Right renal pelvis (tissue), 4 donors: ENCODE data around the gene PRDM16. TPM values are rescaled to one million over a fixed set of nuclear protein-coding genes. Genes with fewer than 3 reads are reported as not detected.

Experiments used
- DNase-seq, 4 donors: peaks; one replicate each; pipeline ENCODE4 v3.0.0-alpha.2; 2013; ENCODE audit warnings: low read depth in 4 of 4, low spot score in 3 of 4, missing footprints in 1 of 4
- polyA plus RNA-seq, 4 donors: library from polyadenylated mRNA; unstranded; fragments of 120-200 nt; gene quantifications; one replicate each; pipeline ENCODE4 v1.2.1, GENCODE V29; 2013; ENCODE audit not compliant: insufficient read length in 4 of 4

The PRDM16 gene
- polyA plus RNA-seq, 4 donors: 6.0 to 8.1 (median 7.0) TPM

GRCh38 chr1:3457910-3458883, 389.2 kb downstream of the PRDM16 start:
- DNase-seq: no peak

DNA sequence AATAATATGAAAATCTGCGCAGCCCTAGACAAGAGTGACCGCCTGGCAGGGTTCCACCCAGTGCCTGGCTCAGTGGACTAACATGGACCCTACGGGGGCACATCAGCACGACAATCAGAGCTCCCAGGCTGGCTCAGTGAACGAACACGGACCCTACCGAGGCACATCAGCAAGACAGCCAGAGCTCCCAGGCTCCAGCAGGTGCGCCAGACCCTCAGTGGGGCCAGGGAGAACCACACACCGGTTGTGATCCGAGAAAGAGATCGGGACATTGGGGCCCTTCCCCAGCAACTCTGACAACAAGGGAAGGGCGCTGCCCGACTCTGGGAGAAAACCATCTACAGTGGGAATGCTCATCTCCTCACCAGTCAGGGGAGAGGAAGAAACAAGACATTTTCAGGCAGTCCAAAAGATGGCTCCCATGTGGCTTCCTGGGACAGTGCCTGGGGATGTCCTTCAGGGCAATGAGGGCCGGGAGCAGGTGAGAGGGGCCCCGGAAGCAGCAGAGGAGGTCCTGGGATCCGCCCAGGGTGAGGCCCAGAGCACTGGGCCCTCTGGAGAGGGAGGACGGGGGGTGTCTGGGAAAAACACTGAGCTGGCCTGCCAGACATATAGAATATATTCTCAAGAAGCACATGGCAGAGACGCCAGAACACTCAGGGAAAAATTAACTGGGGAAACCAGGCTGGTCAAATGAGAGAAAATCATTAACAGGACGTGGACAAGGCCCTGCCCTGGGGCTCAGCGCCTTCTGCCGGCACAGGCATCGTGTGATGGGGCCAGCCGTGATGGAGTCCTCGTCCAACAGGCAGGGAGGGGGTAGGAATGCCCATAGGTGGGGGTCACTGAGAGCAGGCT, 390.3 kb downstream of the PRDM16 start:
- DNase-seq: no peak

DNA sequence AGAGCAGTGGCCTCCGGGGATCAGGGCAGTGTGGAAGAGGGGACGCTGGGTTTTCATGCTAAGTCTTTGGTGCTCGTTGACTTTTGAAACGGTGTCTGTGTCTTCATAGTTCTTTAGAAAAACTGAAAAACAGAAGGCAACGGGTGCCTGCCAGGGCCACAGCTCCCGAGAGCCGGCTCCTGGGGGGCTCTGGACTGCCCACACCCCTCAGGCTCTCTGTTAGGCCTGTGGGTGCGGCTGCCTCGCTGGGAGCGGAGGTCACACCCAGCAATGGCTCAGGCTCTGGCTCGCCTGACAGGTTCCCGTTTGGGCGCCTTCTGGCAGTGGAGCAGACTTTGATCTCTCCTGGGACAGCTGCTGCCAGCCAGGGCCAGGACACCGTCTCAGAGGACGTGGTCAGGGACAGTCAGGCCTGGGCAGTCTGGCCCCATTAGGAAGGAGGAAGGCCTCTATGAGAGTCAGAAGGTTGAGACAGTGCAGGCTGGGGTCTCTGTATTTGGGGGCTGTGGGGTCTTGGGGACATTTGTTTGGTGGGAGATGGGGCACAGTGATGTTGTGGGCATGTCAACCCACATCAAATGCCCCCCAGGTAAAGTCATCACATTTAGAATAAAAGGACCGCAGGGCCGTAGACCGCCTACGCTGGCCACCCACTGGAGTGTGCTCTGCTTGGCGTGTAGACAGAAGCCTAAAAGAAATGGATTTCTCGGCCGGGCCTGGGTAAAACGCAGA, 391.1 kb downstream of the PRDM16 start:
- DNase-seq: no peak

DNA sequence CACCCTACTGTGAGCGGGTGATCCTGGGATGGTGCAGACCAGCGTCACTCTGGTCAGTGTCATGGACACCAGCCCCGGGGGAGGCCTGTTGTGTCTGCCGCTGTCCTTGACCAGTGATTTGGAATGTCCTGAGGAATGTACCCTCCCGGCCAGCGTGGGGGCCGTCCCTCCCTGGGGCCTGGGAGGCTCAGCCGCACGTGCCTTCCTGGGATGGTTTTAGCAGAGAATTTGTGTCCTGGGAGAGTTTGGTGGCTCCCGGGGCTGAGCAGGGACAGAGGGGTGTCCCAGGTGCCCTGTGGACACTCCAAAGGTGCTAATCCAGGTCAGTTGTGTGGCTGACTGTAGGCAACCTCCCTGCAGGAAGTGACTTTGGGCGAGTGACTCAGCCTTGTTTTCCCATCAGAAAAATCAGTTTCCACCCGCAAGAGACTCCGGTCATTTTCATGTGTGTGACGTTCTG, 391.7 kb downstream of the PRDM16 start:
- no peak for DNase-seq

- DNase-seq: no peak
Measured at GRCh38 chr1:3461238-3461933, 392.4 kb downstream of the PRDM16 start.

DNA sequence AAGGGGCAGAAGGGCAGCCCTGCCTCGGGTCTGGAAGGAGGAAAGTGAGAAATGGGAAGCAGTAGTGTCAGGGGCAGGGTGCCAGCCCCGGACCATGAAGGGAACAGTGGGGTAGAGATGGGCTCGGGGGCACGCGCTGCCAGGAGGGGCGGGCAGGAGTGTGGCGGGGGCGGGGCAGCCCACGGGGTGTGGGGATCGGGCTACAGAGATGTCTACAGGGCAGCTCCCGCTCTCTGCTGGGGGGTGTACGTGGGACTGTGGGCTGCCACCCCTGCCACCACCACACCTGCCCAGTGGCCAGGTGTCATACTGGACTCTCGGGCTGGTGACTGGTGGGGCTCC, 392.9 kb downstream of the PRDM16 start:
- no peak for DNase-seq

- DNase-seq: no peak
Measured at GRCh38 chr1:3462356-3463012, 393.5 kb downstream of the PRDM16 start.

DNA sequence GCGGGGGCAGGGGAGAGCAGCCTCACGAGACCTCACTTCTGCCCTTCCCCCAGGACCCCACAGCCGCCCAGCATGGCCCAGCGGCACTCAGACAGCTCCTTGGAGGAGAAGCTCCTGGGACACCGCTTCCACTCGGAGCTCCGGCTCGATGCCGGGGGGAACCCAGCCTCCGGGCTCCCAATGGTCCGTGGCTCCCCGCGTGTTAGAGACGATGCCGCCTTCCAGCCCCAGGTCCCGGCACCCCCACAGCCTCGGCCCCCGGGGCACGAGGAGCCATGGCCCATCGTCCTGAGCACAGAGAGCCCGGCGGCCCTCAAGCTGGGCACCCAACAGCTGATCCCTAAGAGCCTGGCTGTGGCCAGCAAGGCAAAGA, 394.0 kb downstream of the PRDM16 start:
- DNase-seq: no peak

DNA sequence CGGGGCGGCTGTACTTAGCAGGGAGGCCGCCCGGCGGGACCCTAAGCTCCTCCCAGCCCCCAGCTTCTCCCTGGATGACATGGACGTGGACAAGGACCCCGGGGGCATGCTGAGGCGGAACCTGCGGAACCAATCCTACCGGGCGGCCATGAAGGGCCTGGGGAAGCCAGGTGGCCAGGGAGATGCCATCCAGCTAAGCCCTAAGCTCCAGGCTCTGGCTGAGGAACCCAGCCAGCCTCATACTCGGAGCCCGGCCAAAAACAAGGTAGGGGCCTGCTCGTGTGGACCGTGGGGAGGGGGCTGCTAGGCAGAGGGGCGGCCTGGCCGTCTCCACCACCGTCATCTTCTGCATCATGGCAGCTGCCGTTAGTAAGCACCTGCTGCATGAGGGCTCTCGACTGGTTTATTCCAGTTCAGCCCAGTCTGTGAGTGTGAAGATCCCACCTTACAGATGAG, 394.4 kb downstream of the PRDM16 start:
- no peak for DNase-seq

GRCh38 chr1:3463891-3464648, 395.1 kb downstream of the PRDM16 start:
- DNase-seq: no peak

DNA sequence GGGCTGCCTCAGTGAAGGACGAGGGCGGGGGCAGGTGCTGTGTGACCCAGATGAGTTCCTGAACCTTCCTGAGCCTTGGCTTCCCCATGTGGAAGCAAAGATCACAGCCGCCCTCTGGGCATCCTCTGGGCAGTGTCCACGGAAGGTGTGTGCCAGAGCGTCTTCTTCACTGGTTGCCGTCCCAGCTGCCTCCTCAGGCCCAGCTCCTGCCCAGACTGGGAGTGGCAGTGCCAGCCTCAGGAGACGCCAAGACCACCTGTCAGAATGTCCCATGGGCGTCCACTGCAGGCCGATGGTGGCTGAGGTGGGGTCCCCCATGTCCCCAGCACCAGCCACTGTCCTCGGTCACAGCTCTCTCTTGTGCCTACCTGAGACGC, 395.6 kb downstream of the PRDM16 start:
- no peak for DNase-seq

GRCh38 chr1:3465091-3465934, 396.3 kb downstream of the PRDM16 start:
- DNase-seq: no peak

GRCh38 chr1:3465935-3466321, 396.9 kb downstream of the PRDM16 start:
- no peak for DNase-seq

DNA sequence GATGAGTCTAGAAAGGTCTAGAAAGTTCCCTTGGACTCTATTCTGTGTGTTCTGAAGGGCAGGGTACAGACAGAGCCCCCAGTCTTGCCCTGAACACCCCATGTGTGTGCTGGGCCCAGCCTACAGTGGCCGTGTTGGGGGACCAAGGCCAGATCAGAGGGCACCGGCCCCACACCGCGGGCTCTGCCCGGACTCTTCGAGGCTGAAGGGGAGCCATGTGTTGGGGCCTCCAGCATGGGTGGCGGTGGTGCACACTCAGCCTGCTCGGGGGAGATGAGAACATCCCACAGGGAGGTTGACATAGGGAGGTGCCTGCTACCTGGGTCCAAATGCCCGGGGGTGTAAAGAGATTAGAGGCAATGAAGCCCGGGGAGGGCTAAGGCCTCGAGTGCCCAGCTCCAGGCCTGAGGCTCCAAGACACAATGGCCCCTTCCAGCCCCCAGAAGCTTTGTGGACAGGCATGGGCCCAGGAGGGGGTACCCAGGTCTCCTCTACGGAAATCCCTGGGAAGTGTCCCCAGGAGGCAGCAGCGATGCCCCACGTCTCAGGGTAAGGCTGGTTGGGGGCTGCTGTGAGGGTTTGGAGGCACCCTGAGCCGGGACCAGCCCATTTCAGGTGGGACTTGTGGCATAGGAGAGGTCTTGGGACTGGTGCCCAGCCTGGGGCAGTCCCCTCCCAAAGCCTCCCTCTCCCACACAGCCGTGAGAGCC, 397.5 kb downstream of the PRDM16 start:
- no peak for DNase-seq

- DNase-seq: no peak
Measured at GRCh38 chr1:3467096-3468036, 398.4 kb downstream of the PRDM16 start.
